HFFc6 (cell line): ENCODE data around the gene AGPAT2. TPM values are rescaled to one million over a fixed set of nuclear protein-coding genes. Genes with fewer than 3 reads are reported as not detected.
"Not testable (repeated sequence)": the region's sequence is repeated elsewhere in the genome, so short reads cannot be mapped to it uniquely, and the experiment has no call there.

Source experiments
- DNase-seq: peaks from one replicate; pipeline ENCODE4 v3.0.0-alpha.2; 2018
- H3K27ac Mint-ChIP-seq: 2 replicates; pipeline ENCODE4 v1.8.0; 2020; ENCODE audit warnings: mild to moderate bottlenecking, mixed read lengths
- H3K27me3 Mint-ChIP-seq: 2 replicates; pipeline ENCODE4 v1.8.0; 2021; ENCODE audit warnings: mild to moderate bottlenecking, moderate library complexity, mixed read lengths; ENCODE audit not compliant: insufficient read depth
- H3K36me3 Mint-ChIP-seq: 2 replicates; pipeline ENCODE4 v1.8.0; 2021; ENCODE audit warnings: low read depth, mixed read lengths
- H3K4me1 Mint-ChIP-seq: 2 replicates; pipeline ENCODE4 v1.8.0; 2020; ENCODE audit warnings: low read depth, mixed read lengths
- H3K4me3 Mint-ChIP-seq: 2 replicates; pipeline ENCODE4 v1.8.0; 2020; ENCODE audit warnings: mild to moderate bottlenecking, moderate library complexity, mixed read lengths
- H3K9me3 Mint-ChIP-seq: 2 replicates; pipeline ENCODE4 v1.8.0; 2020; ENCODE audit warnings: mild to moderate bottlenecking, mixed read lengths
- total RNA-seq, 6 experiments: library from RNA; stranded (reverse); fragmentation: NEBNext Ultra II Directional; extraction: Animal tissue kit (Norgen Biotek cat#: 25700); gene quantifications; 2 replicates in 1 of 6; 3 replicates in 5 of 6; pipeline ENCODE4 v1.2.3, GENCODE V29; 2021
- TF ChIP-seq, protein P1 (sequence below): fragments of 200-600 bp; sonication (generic); IDR thresholded peaks from 2 replicates; pipeline ENCODE4 v1.5.0; 2021; ENCODE audit warnings: antibody characterized with exemption, mild to moderate bottlenecking

AGPAT2 gene
- total RNA-seq, 6 experiments from 2014 or later = 48.7 to 58.4 (median 54.8) TPM

DNA sequence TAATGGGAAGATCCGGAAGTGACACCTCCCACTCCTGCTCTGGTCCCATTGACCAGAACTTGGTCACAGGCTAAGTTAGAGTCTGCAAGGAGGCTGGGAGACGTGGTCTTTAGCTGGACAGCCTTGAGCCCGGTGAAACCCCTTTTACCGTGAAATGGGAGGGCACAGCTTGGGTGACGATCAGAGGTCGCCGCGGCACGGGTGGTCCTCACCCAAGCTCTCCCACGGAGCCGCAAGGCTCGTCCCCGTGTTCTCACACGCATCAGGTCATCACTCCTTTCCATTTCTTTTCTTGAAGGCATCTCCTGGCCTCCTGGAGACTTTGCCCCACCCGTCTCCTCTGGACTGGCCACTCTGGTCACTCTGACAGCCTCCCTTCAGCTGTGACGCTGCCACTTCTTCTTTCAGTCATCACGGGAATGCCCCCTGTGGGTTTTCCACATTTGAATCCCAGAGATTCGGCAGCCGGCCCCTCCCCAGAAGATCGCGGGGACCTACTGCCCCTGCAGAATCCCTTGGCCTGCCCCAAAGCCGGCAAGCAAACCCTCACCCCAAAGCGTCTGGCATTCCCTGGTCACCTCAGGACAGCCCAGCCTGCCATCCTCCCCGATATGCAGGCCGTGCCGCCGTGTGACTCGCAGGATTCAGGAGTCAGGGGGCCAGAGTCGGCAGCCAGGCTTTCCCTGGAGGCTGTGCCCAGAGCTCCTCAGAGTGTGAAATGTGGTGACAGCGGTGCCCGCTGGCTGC is 43.5 kb downstream of the AGPAT2 start:
- no peak overlapping the region for H3K4me3 Mint-ChIP-seq
- DNase-seq = no peak
- H3K9me3 Mint-ChIP-seq = no peaks in the 10 kb centered on the region
- no peaks in the 10 kb centered on the region for H3K36me3 Mint-ChIP-seq
- no peak overlapping the region for H3K27ac Mint-ChIP-seq
- peaks cover 3% of the 10 kb centered on the region; the same call in 1 of the 2 replicates for H3K4me1 Mint-ChIP-seq
- TF ChIP-seq, protein P1, sequence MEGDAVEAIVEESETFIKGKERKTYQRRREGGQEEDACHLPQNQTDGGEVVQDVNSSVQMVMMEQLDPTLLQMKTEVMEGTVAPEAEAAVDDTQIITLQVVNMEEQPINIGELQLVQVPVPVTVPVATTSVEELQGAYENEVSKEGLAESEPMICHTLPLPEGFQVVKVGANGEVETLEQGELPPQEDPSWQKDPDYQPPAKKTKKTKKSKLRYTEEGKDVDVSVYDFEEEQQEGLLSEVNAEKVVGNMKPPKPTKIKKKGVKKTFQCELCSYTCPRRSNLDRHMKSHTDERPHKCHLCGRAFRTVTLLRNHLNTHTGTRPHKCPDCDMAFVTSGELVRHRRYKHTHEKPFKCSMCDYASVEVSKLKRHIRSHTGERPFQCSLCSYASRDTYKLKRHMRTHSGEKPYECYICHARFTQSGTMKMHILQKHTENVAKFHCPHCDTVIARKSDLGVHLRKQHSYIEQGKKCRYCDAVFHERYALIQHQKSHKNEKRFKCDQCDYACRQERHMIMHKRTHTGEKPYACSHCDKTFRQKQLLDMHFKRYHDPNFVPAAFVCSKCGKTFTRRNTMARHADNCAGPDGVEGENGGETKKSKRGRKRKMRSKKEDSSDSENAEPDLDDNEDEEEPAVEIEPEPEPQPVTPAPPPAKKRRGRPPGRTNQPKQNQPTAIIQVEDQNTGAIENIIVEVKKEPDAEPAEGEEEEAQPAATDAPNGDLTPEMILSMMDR = no peak
- H3K27me3 Mint-ChIP-seq = peaks cover 35% of the 10 kb centered on the region

DNA sequence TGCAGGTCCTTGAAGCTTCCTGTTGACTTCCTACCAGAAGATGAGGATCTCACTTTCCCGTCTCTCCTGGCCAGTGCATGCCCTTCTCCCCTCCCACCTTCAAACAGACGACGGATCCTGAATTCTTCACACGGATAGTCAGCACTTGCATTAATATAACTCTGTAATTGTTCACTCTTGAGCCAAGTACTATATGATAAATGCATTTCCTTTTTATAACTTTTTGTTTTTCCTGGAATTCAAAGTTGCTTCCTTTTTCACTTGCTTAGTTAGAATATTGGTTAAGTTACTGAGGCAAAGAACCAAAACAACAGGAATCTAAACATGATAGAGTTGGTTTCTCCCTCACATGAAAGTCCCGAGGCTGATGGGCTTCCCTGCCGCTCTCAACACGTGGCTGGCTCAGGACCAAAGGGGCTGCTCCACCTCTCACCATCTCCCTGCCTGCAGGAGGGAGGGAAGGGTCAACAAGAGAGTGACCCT is 44.8 kb downstream of the AGPAT2 start:
- Mint-ChIP-seq H3K27ac (no peak overlapping the region), H3K36me3 (no peaks in the 10 kb centered on the region), H3K4me3 (no peak overlapping the region), H3K9me3 (no peaks in the 10 kb centered on the region), H3K27me3 (peaks cover 33% of the 10 kb centered on the region), H3K4me1 (no peaks in the 10 kb centered on the region)
- TF ChIP-seq, protein P1 = no peak
- DNase-seq = no peak

DNA sequence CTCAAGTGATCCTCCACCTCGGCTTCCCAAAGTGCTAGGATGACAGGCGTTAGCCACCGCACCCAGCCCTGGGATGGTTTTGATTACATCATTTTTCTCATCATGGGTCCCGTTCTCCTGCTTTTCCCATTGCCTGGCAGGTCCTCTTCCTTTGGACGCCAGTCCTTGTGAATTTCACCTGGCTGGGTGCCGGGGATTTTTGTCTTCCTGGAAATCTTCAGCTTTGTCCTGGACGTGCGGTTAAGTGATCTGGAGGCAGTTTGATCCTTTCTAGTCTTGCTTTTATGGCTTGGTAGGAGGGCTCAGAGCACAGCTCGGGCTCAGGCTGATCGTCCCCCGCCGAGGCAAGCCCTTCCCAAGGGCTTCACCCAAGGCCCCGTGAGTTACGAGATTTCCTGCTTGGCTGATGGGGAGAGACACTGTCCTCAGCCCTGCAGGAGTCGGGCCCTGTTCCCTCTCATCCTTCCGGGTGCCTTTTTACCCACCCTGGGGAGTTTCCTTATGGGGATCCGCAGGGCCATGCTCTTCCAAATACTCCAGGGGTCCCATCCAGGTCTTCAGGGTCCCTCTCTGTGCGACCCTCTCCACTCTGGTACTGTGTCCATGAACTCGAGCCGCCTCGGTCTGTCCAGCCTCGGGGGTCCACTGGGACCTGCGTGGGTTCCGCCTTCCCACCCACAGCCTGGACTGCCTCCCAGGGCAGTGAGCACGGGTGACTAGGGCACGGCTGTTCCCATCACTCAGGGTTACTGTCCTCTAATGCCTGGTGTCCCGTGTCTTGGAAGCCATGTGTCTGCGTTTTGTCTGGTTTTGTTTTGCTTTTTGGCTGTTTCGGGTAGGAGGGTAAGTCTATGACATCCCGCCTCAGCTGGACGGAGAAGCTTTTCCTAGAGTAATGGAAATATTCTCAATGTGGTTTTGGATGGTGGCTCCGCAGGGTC is 46.8 kb downstream of the AGPAT2 start:
- TF ChIP-seq, protein P1 = no peak
- no peaks in the 10 kb centered on the region for H3K36me3 Mint-ChIP-seq
- no peak overlapping the region for H3K4me3 Mint-ChIP-seq
- H3K9me3 Mint-ChIP-seq = no peaks in the 10 kb centered on the region
- H3K4me1 Mint-ChIP-seq = no peaks in the 10 kb centered on the region
- DNase-seq = no peak
- peaks cover 35% of the 10 kb centered on the region for H3K27me3 Mint-ChIP-seq
- H3K27ac Mint-ChIP-seq = no peak overlapping the region

DNA sequence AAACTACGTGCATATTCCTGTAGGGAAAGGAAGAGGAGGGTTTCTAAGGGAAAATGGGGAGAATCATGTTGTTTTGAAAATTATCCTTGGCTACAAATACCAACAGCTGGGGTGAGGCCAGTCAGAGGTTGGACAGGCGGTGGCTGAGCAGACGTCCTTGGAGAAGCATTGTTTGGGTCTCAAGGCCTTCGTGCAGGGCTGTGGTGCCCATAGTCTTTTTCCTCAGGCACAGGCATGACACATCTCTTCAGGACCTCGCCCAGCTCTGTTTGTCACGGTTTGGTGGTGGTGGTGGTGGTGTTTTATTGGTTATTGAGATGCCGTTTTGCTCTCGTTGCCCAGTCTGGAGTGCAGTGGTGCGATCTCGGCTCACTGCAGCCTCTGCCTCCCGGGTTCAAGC is 52.4 kb downstream of the AGPAT2 start:
- H3K27ac Mint-ChIP-seq = 0 out of 2 replicates have a peak overlapping the region, but pooled peaks have one; percentile 21
- H3K36me3 Mint-ChIP-seq = no peaks in the 10 kb centered on the region
- peaks cover 7% of the 10 kb centered on the region for H3K4me1 Mint-ChIP-seq
- TF ChIP-seq, protein P1 = no peak
- H3K4me3 Mint-ChIP-seq = no peak overlapping the region
- DNase-seq = peak; percentile 21
- H3K9me3 Mint-ChIP-seq = no peaks in the 10 kb centered on the region
- H3K27me3 Mint-ChIP-seq = peaks cover 13% of the 10 kb centered on the region

DNA sequence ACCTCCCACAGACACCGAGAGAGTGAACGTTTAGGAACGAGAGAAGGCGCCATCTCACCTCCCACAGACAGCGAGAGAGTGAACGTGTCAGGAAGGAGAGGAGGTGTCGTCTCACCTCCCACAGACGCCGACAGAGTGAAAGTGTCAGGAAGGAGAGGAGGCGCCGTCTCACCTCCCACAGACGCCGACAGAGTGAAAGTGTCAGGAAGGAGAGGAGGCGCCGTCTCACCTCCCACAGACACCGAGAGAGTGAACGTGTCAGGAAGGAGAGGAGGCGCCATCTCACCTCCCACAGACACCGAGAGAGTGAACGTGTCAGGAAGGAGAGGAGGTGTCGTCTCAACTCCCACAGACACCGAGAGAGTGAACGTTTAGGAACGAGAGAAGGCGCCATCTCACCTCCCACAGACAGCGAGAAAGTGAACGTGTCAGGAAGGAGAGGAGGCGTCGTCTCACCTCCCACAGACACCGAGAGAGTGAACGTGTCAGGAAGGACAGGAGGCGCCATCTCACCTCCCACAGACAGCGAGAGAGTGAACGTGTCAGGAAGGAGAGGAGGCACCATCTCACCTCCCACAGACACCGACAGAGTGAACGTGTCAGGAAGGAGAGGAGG is 54.7 kb downstream of the AGPAT2 start:
- not testable (repeated sequence) for H3K27ac Mint-ChIP-seq, DNase-seq, H3K9me3 Mint-ChIP-seq, H3K4me1 Mint-ChIP-seq, H3K27me3 Mint-ChIP-seq, H3K4me3 Mint-ChIP-seq, H3K36me3 Mint-ChIP-seq

DNA sequence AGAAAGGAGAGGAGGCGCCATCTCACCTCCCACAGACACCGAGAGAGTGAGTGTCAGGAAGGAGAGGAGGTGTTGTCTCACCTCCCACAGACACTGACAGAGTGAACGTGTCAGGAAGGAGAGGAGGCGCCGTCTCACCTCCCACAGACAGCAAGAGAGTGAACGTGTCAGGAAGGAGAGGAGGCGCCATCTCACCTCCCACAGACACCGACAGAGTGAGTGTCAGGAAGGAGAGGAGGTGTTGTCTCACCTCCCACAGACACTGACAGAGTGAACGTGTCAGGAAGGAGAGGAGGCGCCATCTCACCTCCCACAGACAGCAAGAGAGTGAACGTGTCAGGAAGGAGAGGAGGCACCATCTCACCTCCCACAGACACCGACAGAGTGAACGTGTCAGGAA is 55.2 kb downstream of the AGPAT2 start:
- H3K4me1 Mint-ChIP-seq, H3K4me3 Mint-ChIP-seq, H3K9me3 Mint-ChIP-seq, H3K36me3 Mint-ChIP-seq, DNase-seq, H3K27ac Mint-ChIP-seq, H3K27me3 Mint-ChIP-seq: not testable (repeated sequence)
